ENCODE data around the gene NHERF2. TPM values are rescaled to one million over a fixed set of nuclear protein-coding genes. Genes with fewer than 3 reads are reported as not detected.
A peak's percentile ranks its signal among the peaks of the same experiment; 100 is the strongest.

The NHERF2 gene
- polyA plus RNA-seq, 3 donors = 82.6 to 162 (median 147) TPM

DNA sequence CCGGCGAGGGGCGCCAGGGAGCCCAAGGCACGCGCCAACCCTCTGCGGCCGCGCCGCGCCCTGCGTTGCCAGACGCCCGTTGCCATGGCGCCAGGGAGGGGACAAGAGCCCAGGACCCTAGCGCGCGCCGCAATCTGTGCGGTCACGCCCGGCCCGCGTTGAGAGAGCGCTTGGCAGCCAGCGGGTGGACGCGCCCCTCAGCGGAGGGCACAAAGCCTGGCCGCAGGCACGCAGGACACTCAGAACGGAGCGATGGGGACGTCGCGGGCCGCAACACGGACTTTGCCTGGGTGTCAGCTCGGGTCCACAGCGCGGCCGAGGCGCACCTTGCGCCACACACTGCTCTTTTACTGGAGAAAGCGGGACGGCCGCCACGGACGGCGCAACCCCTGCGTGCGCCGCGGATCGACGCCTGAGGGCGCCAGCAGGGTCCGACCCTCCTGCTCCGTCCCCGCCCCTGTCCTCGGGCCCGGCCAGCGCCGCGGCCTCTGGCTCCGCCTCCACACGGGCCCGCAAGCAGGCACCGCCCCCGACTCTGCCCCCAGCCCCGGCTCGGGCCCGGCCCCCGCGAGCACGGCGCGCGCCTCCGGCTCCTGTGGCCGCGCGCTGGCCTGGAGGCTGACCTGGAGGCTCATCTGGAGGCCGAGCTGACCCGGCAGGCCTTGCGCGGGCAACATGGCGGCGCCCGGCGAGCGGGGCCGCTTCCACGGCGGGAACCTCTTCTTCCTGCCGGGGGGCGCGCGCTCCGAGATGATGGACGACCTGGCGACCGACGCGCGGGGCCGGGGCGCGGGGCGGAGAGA is 43.0 kb upstream of the NHERF2 start, which contains the start of gene GFER:
Gene GFER, plus strand, starts transcription at position 650 of the 803 bp plus-strand sequence. Its CDS starts 26 bp downstream, at position 676.
- peak in 10 of 11 donors; percentile 72 to 91 (median 88) for DNase-seq (ENCODE audit: extremely low read depth in 1 of 11, low read depth in 9 of 11, low spot score in 4 of 11)

DNA sequence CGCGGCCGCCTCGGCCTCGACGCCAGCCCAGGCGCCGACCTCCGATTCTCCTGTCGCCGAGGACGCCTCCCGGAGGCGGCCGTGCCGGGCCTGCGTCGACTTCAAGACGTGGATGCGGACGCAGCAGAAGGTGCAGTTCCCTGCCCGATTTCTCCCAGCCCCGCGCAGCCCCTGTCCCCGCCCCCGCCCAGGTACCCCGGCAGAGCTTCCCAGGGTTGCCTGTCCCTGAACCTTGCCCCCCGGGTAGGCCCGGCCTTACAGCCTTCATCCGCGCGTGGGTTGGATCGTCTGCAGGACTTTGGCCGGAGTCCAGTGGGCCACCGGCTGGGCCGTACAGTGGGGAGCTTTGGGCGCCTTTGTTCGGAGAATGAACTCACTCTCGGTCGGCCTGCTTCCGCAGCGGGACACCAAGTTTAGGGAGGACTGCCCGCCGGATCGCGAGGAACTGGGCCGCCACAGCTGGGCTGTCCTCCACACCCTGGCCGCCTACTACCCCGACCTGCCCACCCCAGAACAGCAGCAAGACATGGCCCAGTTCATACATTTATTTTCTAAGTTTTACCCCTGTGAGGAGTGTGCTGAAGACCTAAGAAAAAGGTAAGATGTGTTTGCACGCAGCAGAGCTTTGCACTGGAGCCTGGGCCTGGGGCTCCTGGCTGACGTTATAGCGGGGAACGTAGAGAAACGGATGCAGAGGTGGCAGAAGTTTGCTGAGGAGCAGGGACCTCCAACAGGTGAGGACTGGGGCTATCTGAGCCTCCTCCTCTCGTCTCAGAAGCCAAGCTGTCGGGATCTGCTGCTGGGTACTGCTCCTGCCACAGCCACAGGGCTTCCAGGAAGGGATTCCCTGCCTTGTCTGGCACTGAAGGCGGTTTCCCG is 42.1 kb upstream of the NHERF2 start:
- no peak for DNase-seq (ENCODE audit: extremely low read depth in 1 of 11, low read depth in 9 of 11, low spot score in 4 of 11)

DNA sequence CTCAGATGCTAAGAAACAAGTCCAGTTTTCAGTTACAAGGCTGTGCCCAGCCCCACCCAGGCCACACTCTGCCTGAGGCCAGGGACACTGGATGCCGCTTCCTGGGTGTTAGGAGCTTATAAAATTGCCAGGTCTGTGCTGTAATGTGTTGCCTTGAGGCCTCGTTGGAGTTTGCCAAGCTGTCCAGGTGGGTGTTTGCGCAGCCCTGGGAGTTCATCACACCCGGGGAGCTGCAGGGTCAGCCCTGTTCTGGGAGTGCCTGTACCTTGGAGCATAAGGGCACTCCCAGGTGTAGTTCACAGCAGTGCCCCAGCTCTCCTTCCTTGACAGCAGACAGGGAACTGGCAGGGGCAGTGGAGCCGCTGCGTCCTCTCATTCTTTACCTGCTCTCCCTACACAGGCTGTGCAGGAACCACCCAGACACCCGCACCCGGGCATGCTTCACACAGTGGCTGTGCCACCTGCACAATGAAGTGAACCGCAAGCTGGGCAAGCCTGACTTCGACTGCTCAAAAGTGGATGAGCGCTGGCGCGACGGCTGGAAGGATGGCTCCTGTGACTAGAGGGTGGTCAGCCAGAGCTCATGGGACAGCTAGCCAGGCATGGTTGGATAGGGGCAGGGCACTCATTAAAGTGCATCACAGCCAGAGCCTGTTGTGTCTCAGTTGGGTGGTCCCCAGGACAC is 41.1 kb upstream of the NHERF2 start:
- no peak for DNase-seq (ENCODE audit: extremely low read depth in 1 of 11, low read depth in 9 of 11, low spot score in 4 of 11)

DNA sequence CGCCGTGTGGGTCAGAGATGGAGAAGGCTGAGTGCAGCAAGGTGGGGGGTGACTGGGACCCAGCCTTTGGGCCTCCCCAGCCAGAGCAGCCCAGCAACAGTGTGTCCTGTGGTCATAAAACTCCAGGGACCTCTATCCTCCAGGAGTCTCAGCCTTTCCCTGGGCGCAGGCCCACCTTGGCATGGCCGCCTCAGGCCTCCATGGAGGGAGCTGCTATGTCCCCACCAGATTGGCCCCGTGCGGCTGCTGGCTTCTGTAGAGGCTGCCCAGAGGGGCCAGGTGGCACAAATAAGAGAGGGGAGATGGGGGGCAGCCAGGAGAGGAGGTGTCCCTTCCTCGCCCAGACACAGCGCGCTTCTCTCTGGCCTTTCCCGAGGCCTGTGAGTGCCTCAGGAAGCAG is 39.5 kb upstream of the NHERF2 start:
- DNase-seq (ENCODE audit: extremely low read depth in 1 of 11, low read depth in 9 of 11, low spot score in 4 of 11) = no peak

DNA sequence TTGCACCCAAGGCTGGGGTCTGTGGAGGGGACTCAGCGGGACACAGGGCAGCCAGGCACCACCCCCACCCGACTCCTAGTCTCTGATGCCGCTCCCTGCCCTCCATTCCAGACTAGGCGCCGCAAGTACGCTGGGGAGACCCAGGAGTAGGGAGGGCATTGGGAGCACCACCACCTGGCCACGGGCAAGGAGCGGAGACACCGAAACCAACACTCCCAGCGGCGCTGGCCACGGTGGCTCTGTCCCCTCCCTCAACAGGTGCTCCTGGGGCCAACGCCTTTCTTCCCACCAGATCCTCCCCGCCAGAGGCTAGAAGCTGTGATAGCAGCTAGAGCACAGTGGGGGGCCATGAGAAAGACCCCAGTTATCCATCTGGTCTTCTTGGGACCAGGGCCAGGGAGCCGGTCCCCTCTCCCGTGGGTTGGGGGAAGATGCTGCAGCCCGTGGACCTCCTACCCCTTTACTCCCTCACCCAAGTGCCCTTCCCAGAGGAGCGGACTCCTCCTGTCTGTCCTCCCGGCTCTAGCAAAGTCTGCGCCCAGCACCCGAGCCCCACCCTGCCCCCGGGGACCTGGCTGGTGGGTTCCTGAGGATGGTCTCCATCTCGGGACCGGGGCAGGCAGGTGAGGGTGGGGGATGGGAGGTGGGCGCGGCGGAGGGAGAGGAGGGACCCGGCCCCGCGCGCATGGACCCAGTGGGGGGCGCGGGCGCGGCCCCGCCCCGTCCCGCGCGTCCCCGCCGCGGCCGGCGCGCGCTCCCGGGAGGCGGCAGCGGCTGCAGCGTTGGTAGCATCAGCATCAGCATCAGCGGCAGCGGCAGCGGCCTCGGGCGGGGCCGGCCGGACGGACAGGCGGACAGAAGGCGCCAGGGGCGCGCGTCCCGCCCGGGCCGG is 37.2 kb upstream of the NHERF2 start, which contains the start of gene SYNGR3:
Gene SYNGR3, plus strand, starts transcription at position 762 of the 892 bp plus-strand sequence. CDS start 133 bp downstream, outside the sequence.
- no peak for DNase-seq (ENCODE audit: extremely low read depth in 1 of 11, low read depth in 9 of 11, low spot score in 4 of 11)

DNA sequence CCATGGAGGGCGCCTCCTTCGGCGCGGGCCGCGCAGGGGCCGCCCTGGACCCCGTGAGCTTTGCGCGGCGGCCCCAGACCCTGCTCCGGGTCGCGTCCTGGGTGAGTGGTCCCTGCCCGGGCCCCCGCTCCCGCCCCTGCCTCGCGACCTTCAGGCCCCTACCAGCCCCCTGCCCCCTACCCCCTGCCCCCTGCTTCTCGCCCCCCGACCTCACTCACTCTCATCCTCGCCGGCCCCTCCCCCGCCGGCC is 36.7 kb upstream of the NHERF2 start:
- DNase-seq (ENCODE audit: extremely low read depth in 1 of 11, low read depth in 9 of 11, low spot score in 4 of 11) = no peak

DNA sequence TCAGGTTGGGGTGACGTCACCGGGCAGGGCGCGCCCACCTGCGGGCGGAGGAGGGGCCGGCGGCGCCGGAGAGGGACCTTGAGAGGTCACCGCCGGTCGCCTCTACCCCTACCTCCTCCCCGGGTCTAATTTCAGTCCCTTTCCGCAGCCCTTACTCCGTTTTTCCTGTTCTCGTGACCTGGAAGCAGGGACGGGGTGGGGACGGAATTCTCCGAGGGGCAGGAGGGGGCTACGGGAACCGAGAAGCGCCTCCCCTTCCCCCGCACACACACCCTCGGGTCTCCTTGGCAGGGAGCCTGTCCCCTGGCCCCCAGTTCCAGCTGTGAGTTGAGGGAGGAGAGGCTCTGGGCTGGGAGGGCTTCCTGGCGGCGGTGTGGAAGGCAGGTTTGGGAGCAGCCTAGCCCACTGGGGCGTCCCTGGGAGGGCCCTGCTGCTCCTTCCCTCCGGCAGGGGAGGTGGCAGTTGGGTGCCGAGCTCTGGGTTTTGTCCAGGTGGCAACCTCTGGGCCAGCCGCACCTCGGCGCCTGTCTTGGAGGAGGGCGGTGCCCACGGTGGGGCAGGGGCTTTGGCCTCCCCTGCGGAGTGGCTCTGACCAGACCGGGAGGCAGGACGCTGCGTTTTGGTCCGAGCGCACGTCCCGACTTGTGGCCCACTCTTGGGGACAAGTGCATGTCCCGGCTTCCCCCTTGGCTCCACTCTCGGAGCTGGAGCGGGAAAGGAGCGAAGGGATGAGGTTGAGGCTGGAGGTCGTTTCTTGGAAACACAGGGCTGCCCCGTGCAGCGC is 36.2 kb upstream of the NHERF2 start:
- no peak for DNase-seq (ENCODE audit: extremely low read depth in 1 of 11, low read depth in 9 of 11, low spot score in 4 of 11)

DNA sequence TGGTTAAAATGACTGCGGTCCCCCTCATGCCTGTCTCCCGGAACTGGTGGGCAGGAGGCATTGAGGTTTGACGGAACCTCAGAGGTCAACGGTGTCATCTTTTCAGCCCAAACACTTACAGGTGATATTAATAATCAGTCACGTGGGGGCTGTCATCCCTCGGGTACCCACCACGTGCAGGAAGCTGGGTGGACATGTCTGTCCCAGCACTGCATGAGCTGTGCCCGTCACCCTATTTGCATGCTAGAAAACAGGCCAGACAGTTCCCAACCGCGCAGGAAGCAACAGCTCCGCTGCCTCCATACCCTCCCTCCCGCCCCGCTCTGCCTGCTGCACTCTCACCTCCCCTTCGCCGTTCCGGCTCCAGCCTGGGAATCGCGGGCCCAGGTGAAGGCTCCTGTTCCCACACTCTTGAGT is 35.6 kb upstream of the NHERF2 start:
- DNase-seq (ENCODE audit: extremely low read depth in 1 of 11, low read depth in 9 of 11, low spot score in 4 of 11) = no peak

DNA sequence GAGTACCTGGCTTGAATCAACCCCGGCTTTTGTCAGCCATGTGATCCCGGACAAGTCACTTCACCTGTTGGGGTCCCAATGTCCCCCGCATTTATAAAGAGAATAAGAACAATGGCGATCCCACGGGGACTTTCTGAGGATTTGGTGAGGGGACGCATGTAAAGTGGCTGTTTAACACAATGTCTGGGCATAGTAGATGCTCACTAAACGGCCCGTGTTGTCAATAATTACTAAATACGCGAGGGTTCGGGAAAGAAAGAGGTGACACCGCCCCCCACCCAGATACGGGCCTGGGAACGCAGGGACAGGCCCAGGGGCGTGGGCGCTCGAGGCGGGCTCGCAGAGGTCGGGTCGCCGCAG is 35.1 kb upstream of the NHERF2 start:
- DNase-seq (ENCODE audit: extremely low read depth in 1 of 11, low read depth in 9 of 11, low spot score in 4 of 11) = no peak

DNA sequence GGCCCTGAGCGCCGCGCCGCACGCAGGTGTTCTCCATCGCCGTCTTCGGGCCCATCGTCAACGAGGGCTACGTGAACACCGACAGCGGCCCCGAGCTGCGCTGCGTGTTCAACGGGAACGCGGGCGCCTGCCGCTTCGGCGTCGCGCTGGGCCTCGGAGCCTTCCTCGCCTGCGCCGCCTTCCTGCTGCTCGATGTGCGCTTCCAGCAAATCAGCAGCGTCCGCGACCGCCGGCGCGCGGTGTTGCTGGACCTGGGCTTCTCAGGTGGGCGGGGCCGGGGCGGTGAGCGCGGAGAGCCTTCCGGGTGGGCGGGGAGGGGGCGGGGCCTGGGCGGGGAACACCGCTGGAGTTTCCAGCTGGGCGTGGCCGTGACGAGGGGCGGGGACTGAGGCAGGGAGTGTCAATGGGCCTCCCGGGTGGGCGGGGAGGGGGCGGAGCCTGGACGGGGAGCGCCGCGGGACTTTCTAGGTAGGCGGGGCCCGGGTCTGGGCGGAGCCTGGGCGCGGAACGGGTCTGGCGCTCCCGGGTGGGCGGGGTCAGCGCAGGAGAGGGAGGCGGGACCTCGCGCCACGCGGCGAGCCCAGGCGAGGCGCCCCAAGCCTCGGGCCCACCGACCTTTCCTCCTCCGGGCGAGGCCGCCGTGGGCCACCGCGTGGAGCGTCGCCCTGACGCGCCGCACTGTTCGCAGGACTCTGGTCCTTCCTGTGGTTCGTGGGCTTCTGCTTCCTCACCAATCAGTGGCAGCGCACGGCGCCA is 34.6 kb upstream of the NHERF2 start:
- DNase-seq (ENCODE audit: extremely low read depth in 1 of 11, low read depth in 9 of 11, low spot score in 4 of 11) = peak in 10 of 11 donors; percentile 69 to 84 (median 79)

DNA sequence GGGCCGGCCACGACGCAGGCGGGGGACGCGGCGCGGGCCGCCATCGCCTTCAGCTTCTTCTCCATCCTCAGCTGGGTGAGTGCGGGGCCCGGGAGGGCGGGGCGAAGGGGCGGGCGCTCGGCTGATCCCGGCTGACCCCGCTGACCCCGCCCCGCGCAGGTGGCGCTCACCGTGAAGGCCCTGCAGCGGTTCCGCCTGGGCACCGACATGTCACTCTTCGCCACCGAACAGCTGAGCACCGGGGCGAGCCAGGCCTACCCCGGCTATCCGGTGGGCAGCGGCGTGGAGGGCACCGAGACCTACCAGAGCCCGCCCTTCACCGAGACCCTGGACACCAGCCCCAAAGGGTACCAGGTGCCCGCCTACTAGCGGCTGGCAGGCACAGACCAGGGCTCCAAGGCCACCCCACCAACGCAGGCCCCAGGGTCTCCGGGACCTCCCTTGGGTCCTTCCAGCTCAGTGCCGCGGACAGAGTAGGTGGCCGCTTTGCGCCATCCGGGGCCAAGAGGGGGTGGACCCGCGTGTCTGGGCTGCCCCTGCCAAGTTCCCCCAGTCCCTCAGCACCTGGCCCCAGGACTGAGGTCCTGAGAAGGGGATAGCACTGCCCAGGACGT is 33.9 kb upstream of the NHERF2 start:
- no peak for DNase-seq (ENCODE audit: extremely low read depth in 1 of 11, low read depth in 9 of 11, low spot score in 4 of 11)

DNA sequence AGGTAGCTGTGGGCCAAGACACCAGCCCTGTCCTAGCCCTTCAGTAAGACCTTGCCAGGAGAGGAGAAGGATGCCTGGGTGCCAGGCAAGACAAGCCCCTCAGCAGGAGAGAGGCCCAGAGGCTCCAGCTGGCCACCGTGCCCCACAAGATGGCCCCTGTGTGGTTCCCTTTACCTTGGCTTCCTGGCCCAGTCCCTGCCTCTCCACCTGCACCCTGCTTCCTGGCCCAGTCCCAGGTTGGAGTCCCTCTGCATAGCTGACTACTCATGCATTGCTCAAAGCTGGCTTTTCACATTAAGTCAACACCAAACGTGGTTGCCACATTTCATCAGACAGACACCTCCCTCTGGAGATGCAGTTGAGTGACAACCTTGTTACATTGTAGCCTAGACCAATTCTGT is 33.0 kb upstream of the NHERF2 start:
- no peak for DNase-seq (ENCODE audit: extremely low read depth in 1 of 11, low read depth in 9 of 11, low spot score in 4 of 11)

DNA sequence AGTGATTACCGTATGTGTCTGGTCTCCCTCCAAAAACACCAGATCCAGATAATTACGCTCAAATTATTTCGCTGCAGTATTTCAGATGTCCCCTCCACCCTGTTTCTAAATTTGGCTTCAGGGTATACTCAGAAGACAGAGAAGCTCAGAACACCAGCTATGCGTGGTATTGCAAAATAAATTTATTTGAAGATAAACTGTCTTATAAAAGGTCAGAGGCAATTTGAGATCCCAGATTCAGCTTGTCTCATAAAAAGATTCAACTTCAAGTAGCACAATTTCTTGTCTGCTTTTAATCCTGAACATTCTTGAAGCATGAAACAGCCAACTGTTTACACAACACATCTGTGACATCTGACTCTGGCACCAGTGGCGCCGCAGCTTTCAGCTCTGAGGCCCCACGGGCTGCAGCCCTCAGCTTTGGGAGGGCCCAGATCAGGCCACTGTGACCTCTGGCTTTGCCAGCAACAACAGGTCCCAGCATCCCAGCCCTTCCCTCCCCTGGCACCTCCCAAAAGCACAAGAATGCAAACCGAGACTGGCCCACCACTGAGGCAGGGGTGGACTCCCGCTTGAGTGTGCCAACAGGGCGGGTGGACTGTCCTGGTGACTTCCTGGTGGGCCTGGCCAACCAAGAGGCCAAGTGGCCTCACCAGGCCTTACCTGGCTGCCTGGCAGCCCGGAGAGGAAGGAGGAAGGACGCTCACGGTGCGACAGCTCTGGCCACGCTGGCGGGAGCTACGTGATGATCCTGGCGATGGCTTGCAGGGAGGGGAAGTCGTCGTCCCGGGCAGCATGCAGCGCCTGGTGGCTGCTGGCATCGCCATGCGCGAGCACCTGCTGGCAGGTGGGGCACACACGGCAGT is 29.0 kb upstream of the NHERF2 start:
- DNase-seq (ENCODE audit: extremely low read depth in 1 of 11, low read depth in 9 of 11, low spot score in 4 of 11) = no peak

DNA sequence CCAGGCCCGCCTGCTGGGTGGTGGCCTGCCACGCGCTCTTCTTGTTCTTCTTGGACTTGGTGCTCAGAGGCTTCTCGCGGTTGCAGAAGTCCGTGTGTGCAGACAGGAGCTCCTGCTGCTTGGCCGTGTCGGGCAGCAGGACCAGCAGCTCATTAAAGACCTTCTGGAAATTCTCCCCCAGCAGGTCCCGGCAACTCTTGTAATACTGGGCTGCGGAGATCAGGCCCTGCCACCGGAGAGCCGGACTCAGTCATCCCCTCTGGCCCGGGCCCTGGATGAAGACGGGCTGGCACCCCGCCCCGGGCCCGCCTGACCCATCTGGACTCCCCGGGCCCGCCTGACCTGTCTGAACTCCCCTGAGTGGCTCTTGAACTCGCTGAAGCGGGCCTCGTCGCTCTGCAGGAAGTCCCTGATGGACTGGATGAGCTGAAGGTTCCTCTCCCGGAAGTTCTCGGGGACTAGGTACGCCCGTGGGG is 28.3 kb upstream of the NHERF2 start:
- DNase-seq (ENCODE audit: extremely low read depth in 1 of 11, low read depth in 9 of 11, low spot score in 4 of 11) = no peak

DNA sequence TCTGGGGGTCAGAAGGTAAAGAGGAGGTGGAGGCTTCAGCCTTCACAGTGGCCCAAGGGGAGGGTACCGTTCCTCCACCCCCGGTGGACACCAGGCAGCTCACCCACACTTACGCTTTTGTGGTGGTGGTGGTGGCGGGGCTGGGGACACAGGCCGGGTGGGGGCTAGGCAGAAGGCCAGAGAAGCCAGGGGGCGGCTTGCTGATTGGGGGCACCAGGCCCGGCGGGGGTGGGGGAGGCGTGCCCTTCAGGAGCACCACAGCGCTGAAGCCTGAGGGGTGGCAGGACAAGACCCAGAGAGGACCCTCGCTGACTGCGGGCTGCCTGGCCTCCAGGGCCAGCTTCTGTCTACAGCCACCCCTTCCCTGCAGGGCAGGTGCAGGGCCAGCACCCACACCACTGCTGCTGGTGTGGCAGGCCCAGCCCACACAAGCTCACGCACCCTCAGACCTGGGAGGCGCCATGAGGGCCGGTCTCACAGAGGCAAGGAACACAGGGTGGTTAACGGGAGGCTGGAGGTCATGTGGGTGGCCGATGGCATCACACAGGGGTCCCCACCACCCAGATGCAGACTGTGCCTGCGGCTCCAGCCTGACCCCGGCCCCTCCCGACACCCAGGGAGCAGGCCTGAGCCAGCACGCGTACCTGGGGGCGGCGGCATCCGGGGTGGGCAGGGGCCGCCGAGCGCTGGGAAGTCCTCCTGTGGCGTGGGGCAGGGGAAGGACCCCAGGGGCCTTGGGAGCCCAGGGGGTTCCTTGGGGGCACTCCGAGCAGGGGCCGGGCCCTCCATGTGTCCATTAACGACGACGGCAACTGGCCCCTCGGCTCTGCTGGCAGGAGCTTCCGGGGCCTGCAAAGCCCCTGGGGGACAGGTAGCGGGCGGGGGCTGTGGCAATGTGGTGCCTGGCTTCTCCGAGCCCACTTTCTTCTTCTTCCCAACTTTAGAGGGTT is 27.6 kb upstream of the NHERF2 start:
- no peak for DNase-seq (ENCODE audit: extremely low read depth in 1 of 11, low read depth in 9 of 11, low spot score in 4 of 11)
